ENCODE data around the gene WASHC4.

The WASHC4 gene, protein sequence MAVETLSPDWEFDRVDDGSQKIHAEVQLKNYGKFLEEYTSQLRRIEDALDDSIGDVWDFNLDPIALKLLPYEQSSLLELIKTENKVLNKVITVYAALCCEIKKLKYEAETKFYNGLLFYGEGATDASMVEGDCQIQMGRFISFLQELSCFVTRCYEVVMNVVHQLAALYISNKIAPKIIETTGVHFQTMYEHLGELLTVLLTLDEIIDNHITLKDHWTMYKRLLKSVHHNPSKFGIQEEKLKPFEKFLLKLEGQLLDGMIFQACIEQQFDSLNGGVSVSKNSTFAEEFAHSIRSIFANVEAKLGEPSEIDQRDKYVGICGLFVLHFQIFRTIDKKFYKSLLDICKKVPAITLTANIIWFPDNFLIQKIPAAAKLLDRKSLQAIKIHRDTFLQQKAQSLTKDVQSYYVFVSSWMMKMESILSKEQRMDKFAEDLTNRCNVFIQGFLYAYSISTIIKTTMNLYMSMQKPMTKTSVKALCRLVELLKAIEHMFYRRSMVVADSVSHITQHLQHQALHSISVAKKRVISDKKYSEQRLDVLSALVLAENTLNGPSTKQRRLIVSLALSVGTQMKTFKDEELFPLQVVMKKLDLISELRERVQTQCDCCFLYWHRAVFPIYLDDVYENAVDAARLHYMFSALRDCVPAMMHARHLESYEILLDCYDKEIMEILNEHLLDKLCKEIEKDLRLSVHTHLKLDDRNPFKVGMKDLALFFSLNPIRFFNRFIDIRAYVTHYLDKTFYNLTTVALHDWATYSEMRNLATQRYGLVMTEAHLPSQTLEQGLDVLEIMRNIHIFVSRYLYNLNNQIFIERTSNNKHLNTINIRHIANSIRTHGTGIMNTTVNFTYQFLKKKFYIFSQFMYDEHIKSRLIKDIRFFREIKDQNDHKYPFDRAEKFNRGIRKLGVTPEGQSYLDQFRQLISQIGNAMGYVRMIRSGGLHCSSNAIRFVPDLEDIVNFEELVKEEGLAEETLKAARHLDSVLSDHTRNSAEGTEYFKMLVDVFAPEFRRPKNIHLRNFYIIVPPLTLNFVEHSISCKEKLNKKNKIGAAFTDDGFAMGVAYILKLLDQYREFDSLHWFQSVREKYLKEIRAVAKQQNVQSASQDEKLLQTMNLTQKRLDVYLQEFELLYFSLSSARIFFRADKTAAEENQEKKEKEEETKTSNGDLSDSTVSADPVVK

DNA sequence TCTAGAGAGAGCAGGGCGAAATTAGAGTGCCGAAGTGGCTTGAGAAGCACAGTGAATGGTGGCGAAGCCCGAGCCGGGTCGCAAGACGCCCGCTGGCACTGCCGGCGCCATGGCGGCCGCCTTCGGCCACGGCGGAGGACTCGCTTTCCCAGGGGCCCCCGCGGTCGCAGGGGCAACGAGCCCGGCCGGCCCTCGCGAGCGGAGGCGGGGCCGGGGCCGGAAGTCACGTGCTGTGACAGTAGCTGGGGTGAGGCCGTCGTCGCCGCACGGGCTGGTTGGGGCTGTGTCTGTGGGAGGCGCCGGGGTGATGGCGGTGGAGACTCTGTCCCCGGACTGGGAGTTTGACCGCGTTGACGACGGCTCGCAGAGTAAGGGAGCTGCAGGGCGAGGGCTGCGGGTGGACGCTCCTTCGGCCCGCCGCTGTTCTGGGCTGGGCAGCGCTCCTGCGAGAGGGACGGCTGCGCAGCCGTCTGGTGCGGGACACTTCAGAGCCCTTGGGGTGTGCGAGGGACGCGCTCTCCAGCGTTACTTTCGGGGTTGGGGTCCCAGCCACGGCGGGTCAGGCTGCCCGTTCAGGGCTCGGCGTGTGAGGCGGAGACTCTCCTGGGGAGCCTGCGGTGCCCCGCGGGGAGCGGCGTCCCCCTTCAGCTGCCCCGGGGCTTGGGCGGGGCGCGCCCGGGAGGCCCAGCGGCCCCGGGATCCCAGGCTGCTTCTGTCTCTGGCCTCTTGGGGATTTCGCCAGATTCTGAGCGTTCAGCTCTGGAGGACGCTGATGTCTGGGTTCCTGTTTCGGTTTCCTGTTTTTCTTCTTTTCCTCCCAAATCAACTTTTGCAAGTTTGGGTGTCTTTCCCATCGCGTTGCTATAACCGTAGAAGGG lies at the start of gene WASHC4:
Gene WASHC4, plus strand, starts transcription at position 238 of the 878 bp plus-strand sequence. Its CDS starts 70 bp downstream, at position 308.
- peak; percentile 96 for DNase-seq

DNA sequence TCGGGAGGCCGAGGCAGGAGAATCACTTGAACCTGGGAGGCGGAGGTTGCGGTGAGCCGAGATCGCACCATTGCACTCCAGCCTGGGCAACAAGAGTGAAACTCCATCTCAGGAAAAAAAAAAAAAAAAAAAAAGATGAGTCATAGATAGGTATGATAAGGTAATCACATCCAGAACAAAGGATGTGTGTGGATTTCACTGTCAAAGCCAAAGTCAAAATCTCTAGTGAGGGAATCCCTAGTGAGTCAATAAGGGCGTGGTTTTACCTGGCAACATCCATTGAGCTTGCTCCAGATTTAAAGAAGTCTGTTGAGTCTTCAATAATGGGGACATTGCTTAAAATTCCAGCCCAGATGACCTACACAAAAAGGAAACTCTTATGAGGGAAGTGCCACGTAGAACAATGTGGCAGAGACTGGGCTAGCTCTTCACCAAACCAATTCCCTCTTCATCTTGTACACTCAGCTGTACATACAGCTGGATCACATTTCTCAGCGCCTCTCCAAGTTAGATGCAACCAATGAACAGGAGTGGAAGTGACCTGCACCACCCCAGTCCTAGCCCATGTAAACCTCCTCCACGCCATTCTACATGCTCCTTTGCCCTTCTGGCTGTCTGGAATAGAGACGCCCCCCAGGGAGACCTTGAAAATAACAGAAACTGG lies 46.7 kb upstream of the WASHC4 start:
- no peak for DNase-seq

DNA sequence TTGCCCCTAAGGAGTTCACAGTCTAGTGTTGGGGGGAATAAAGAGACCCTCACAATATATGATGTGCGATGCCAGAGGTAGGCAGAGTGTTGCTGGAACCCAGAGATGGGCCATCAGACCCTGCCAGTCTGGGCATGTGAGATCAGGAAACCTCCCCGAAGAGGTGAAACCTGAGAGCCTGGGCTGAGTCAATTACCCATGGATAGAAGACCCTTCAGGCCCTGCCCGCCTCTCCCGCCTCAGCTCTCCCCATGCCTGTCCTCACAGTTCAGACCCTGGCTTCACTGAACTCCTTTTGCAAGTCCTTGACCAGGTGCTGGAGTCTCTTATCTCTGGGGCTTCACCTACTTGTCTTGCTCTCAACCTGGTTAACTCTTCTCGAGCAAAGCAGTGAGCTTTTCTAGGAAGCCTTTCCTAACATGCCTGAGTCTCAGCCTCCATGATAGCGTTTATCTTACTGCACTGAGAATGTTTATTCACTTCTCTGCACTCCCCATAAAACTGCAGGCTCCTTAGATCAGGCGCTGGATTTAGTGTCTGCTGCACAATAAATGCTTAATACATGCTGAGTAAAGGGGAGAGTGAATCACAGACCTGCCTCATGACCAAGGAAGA lies 42.9 kb upstream of the WASHC4 start:
- no peak for DNase-seq

DNA sequence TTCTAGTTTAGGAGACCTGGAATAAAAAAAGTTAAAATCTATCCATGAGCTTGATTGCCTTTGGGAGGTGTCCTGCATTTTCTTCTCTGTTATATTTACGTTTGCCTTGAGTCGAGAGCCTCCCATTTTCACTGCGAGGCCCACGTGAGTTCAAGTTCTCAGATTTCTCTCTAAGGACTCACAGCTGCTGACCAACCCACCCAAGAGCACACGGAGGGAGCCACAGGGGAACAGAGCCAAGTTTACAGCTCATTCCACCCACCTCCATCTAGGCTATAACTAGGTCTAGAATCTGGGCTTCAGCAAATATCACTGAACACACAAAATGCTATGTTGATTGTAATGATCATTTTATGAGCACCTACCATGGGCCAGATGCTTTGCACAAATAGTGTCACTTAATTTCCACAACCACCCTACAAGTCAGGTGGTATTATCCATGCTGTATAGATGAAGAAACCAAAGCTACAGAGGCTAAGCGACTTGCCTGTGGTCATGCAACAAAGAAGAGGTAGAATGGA lies 40.0 kb upstream of the WASHC4 start:
- DNase-seq: no peak

DNA sequence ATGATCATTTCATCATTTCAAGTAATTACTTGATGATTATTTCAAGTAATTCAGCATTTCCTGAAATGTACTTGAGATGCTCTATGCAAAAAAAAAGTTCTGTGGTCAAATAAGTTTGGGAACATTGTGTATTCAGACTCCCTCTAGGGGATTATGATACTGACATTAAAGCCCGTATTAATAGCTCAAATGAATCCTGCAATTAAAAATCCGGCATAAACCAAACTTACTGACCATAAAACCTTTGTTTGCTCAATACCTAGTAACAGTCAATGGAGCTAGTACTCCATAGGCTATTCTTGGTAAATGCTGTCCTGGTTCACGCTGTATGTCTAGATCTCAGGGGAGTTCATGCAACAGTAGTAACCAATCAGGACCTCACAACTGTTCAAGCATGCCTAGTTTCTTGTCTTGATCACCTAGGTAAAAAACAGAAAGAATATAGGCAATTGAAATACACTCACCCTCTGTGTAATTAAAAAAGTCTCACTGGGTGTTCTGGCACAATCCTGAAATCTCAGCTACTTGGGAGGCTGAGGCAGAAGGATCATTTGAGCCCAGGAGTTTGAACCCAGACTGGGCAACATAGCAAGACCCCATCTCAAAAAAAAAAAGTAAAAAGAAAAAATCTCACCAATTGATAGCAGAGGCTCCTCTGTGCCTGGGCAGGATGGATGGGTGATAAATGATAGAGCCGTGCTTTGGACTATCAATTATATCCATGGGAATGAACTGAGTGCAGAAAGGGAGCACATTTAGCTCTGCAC lies 37.4 kb upstream of the WASHC4 start:
- DNase-seq: no peak

DNA sequence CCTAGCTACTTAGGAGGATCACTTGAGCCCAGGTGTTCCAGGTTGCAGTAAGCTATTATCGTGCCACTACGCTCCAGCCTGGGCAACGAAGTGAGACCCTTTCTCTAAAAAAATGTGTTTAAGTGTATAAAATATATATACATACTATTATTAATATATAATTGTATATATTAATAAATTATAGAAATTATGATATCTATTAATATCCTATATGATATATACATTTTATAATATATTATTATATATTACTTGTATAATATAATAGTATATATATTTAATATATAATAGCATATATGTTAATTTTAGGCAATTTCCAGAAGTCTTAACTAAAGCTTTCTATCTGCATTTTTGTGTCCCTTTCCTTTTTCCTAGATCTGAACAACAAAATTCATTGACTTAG lies 35.5 kb upstream of the WASHC4 start:
- no peak for DNase-seq

DNA sequence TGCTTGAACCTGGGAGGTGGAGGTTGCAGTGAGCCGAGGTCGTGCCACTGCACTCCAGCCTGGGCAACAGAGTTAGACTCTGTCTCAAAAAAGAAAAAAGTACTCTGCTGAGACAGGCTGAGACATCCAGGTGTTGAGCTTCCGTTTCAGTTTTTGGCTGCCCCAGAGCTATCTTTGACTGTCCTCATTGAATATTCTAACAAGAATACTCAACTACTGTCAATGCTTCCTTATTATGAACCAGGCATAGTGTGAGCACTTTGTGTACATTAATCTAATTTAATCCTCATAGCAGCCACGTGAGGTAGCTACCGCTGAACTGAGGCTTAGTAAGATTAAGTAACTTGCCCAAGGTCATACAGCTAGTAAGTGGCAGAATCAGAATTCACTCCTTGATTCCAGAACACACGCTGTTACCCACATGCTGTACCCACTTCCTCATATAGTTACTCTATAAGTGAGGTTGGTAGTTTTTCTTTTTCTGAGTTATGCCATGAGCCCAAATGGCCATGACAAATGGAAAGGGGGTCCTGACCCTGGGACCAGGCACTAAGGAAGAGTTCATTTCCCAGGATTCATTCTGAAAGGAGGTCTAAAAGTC lies 34.5 kb upstream of the WASHC4 start:
- DNase-seq: no peak

DNA sequence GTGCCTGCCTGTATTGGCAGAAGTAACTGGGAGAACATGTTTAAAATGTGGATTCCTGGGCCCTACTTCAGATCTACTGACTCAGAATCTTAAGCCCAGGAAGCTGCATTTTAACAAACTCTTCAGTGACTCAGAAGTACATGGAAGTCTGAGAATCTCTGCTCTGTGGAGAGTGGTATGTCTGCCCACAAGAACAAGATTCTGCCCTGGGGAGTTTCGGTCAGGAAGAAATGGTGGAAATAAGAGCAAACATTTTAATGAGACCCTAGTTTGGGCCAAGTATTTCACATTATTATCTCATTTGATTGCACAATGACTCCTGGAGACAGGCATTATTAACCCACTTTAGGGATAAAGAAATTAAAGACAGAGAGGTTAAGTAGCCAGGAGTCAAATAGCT lies 31.4 kb upstream of the WASHC4 start:
- DNase-seq: no peak

DNA sequence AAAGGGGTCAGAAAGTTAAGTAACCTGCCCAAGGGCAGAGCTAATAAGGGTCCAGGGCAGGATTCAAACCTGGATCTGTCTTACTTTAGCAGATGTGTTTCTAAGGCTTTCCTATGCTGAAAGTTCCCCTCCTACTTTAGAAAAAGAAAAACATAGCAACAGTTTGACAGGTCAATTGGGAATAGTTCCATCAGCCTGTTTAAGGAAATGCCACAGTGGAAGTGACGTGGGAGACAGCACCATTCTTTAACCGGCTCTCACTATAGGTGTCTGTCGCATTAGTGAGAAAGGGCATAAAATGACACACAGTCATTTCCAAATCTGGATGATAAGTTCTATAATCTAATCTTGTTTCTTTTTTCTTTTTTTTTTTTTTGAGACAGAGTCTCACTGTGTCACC lies 30.6 kb upstream of the WASHC4 start:
- no peak for DNase-seq

DNA sequence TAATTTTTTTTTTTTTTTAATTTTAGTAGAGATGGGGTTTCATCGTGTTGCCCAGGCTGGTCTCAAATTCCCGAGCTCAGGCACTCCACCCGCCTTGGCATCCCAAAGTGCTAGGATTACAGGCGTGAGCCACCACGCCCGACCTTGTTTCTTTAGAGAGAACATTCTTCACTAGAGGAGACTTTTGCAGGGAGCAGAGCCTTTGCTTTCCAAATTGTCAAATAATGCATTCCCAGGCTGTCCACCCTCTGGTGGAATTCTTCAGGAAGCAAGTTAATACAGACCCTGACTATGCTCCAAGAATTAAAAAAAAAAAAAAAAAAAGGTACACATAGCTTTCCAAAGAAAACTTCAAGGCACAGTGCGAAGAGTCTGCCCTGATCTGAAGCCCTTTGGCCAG lies 30.1 kb upstream of the WASHC4 start:
- no peak for DNase-seq

DNA sequence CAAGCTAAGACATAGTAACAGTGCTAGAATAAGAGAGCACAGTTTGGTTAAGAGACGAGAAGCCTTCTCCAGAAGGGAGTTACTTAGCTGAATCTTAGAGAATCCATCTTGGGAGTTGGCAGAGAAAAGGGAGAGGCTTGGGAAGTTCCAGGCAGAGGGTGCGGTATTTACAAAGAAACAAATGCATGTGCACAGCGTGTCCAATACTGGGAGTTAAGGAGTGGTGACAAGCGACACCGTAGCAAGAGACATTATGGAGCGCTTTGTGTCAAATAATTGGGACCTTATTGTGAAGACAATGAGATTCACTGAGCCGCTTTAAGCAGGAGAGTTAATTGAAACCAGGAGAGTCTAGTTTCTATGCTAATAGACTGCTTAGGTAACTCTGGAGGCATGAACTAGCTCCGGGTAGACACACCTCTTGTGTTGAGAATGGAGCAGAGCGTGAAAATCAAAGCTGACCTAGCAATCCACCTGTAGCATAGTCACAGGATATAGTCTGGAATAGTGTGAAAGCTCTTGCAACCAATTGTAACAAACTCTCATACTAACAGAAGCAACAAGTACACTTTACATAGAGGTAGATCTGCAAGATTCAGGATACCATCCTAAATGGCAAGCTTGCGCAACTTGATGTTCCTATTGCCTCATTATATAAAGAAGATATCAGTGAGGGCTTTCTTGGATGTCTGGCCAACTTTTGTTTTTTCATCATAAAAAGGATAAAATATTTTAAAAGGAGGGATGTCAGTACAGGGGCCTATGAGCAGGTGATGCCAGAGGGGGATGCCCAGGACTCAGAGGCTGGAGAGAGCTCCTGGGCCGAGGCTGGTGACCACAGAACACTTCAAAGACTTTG lies 28.6 kb upstream of the WASHC4 start:
- DNase-seq: no peak

DNA sequence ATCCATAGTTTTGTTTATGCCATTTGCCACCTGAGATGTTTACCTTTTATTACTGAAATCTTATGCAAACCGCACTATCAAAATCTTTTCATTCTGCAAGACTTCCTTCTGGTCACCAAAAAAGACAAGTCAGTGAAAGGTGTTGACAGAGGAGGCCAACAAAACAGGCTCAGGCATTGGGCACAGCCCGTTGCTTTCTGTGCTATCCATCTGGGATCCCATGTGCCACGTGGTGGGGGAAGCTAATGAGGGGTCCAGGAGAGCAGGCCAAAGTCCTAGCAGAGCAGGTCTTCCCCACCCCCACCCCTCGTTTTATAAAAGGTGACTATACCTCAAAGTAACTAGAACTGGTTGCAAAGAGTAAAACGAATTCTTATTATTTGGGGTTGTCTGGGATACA lies 24.5 kb upstream of the WASHC4 start:
- DNase-seq: no peak

DNA sequence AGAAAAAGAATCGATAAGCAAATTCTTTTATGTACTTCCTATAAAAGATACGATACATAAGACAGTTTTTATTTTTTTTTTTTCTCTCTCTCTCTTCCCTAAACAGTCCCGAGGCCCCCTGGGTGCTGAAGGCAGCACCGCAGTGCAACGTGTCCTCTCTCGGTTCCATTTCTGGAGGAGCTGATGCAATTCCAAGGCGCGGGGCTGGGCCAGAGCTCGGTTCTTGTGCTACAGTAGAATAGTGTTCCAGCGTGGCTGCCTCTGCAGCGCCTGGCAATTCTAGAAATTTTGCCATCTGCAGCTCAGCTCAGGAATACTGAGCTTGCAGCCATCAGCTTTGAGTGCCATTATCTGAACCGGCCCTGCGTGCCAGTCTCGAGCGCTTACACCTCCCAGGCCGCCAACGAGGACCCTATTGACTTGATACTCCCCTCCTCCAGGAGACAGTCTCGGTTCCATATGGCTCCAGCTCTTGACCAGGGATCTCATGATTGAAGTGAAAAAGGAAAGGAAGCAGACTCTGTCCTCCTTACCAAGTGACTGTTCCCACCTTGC lies 23.9 kb upstream of the WASHC4 start:
- peak; percentile 52 for DNase-seq

DNA sequence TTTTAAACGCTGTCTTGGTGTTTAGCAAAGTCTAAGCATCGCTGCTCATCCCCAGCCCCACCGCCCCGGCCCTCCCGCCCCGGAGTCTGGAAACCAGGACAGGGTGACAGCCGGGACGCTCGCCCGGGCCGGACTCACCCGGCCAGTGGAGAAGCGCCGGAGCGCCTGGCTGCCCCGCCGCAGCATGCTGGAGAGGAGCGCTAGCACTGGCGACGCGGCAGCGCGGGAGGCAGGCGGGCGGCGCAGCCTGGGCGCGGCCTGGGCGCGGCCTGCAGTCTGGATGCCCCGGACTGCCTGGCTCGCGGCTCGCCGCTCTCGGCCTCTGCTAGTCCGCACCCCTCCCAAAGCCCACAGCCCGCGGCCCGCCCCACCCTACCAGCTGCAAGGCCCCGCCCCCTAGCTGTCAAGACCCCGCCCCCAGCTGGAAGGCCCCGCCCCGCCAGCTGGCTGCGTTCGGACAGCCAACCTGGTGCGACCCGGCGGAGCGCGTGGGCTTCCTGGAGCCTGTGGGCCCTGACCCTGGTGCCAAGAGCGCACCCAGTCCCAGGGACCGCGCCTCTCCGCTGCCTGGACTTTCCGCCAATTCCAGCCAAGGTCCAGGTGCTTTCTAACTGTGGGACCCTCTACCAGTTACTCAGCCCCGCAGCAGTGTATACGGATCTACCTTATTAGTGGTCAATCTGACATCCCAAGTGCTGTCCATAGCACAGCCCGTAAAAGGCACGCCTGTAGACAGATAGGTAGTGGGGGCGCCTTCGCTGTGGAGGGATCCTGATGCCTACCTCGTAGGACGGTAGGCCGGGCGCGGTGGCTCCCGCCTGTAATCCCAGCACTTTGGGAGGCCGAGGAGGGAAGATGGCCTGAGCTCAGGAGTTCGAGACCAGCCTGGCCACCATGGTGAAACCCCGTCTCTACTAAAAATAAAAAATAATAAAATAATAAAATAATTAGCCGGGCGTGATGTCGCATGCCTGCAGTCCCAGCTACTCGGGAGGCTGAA lies 23.0 kb upstream of the WASHC4 start, which contains the start of gene ALDH1L2:
Gene ALDH1L2, minus strand, starts transcription at position 208 of the 1,000 bp plus-strand sequence. Its CDS starts 22 bp downstream, at position 186.
- peak; percentile 90 for DNase-seq

DNA sequence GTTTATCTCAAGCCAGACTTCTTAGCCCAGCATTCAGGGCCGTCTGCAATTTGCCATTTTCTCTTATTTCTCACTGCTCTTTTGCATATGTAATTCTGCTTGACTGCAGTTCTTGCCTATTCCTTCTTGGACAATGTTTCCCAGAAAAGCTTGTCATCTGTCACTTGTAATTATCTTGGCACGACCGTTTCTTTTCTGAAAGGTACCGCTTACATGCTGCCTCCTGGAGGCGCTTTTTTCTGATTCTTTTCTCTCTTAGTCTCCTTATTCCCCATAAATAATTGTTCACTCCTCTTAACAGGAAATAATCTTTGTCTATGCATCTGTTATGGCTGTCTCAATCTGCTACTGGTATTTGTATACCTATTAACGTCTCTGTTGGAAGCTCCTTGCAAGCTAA lies 22.0 kb upstream of the WASHC4 start:
- DNase-seq: no peak

DNA sequence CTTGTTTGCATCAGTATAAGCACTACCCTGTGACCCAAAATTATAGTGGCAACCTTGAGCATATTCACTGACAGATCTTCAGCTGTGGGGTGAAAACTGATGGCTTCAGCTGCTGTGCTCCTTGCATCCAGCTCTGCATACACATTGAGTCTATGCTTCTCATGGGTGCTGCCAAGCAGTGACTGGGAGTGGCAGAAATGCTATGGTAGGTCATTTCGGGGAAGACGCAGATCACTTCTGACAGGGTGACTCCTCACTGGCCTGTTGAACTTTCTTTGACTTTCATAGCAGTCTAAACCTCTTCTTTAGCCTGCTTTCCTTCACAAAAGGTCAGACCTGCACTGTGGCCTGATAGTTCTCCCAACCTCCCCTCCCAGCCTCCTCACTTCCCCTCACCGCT lies 17.7 kb upstream of the WASHC4 start:
- no peak for DNase-seq

DNA sequence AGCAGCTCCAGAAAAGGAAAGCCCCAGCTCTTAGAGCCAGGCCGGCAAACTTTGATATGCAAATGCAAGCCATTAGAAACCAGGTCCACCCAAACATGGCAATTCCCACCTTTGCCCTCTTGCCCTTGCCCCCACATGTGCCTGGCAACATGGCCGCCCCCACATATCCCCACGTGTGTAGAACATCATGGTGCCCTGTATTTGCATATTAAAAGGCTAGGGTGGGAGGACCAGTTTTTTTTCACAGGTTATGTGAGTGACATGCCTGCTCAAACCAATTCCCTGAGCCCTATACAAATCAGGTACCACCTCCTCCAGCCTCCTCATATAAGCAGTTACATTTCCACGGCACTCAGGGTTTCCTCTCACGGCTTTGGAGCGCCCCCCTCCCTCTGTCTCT lies 17.2 kb upstream of the WASHC4 start:
- DNase-seq: no peak

Measured in left hindlimb (tissue), 1 donor.